Nephron (organoid): ENCODE data around the gene KIAA0319L.

Experiments
- H3K27ac Mint-ChIP-seq, 3 experiments: 2 replicates each; pipeline ENCODE4 v1.8.0; 2020; ENCODE audit warnings: mixed read lengths in 3 of 3, mild to moderate bottlenecking in 2 of 3, moderate library complexity in 1 of 3
- H3K27me3 Mint-ChIP-seq: 2 replicates; pipeline ENCODE4 v1.8.0; 2021; ENCODE audit warnings: low read depth, mild to moderate bottlenecking, moderate library complexity, mixed read lengths
- H3K36me3 Mint-ChIP-seq: 2 replicates; pipeline ENCODE4 v1.8.0; 2020; ENCODE audit warnings: low read depth, mixed read lengths
- H3K4me1 Mint-ChIP-seq: 2 replicates; pipeline ENCODE4 v1.8.0; 2020; ENCODE audit warnings: mixed read lengths
- H3K4me3 Mint-ChIP-seq, 3 experiments: 2 replicates each; pipeline ENCODE4 v1.8.0; 2020; ENCODE audit warnings: mild to moderate bottlenecking in 3 of 3, mixed read lengths in 3 of 3, moderate library complexity in 2 of 3
- H3K9me3 Mint-ChIP-seq: 2 replicates; pipeline ENCODE4 v1.8.0; 2020; ENCODE audit warnings: mixed read lengths
- TF ChIP-seq, protein P1 (sequence below), 3 experiments: fragments of 200-600 bp; sonication (generic); IDR thresholded peaks; one replicate each; pipeline ENCODE4 v1.5.0; 2021; ENCODE audit warnings: antibody characterized with exemption in 3 of 3; ENCODE audit not compliant: unreplicated experiment in 3 of 3

Gene KIAA0319L

DNA sequence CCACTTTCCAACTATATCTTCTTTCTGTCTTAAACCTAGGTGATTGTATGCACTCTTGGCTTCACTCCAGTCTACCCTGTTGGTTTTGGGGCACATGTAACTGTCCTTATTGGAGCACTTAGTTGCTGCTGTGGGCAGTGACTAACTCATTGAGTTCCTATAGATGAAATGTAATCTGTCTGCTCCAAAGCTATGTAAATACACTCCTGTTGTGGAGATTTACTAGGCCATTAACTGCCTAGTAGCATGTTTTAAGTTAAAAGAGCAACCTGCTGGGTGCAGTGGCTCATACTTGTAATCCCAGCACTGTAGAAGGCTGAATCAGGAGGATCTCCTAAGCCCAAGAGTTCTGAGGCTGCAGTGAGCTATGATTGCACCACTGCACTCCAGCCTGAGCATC, 151.1 kb downstream of the KIAA0319L start:
- Mint-ChIP-seq H3K36me3 (peaks cover 92% of the 10 kb centered on the region), H3K27ac (no peak overlapping the region), H3K9me3 (peaks cover 15% of the 10 kb centered on the region), H3K4me3 (no peak overlapping the region), H3K4me1 (no peaks in the 10 kb centered on the region), H3K27me3 (no peaks in the 10 kb centered on the region)
- TF ChIP-seq, protein P1, sequence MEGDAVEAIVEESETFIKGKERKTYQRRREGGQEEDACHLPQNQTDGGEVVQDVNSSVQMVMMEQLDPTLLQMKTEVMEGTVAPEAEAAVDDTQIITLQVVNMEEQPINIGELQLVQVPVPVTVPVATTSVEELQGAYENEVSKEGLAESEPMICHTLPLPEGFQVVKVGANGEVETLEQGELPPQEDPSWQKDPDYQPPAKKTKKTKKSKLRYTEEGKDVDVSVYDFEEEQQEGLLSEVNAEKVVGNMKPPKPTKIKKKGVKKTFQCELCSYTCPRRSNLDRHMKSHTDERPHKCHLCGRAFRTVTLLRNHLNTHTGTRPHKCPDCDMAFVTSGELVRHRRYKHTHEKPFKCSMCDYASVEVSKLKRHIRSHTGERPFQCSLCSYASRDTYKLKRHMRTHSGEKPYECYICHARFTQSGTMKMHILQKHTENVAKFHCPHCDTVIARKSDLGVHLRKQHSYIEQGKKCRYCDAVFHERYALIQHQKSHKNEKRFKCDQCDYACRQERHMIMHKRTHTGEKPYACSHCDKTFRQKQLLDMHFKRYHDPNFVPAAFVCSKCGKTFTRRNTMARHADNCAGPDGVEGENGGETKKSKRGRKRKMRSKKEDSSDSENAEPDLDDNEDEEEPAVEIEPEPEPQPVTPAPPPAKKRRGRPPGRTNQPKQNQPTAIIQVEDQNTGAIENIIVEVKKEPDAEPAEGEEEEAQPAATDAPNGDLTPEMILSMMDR (IDR thresholded peaks at IDR 0.05; ENCODE audit: unreplicated experiment in 3 of 3) = no peak

- Mint-ChIP-seq H3K9me3 (peaks cover 16% of the 10 kb centered on the region), H3K36me3 (peaks cover 89% of the 10 kb centered on the region), H3K4me3 (no peak overlapping the region), H3K27me3 (no peaks in the 10 kb centered on the region), H3K4me1 (no peaks in the 10 kb centered on the region), H3K27ac (no peak overlapping the region)
- TF ChIP-seq, protein P1 (IDR thresholded peaks at IDR 0.05; ENCODE audit: unreplicated experiment in 3 of 3) = no peak
Observed at GRCh38 chr1:35401049-35401448, 156.2 kb downstream of the KIAA0319L start.

- no peaks in the 10 kb centered on the region for H3K27me3 Mint-ChIP-seq
- no peak overlapping the region for H3K4me3 Mint-ChIP-seq
- TF ChIP-seq, protein P1 (IDR thresholded peaks at IDR 0.05; ENCODE audit: unreplicated experiment in 3 of 3) = no peak
- peaks cover 16% of the 10 kb centered on the region for H3K9me3 Mint-ChIP-seq
- no peaks in the 10 kb centered on the region for H3K4me1 Mint-ChIP-seq
- H3K36me3 Mint-ChIP-seq = peaks cover 88% of the 10 kb centered on the region
- no peak overlapping the region for H3K27ac Mint-ChIP-seq
Observed at GRCh38 chr1:35398739-35399138, 158.5 kb downstream of the KIAA0319L start.

DNA sequence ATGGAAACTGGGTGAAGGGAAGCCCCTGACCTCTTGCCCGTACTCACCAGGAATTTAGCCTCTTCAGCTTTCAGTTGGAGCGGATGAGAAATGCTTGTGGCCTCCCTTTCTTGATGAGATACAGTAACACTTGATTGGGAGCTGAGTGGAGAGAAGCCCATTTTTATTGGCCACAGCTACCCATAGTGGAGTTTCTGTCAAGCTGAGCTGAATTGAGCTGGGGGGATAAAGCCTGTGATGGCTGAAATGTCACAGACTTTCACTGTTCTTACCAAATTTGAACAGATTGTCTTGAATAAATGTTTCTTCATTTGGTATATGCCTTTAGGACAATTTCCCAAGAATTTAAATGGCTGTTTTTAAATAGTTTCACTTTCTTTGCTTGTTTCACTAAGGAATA, 162.8 kb downstream of the KIAA0319L start:
- H3K27me3 Mint-ChIP-seq = no peaks in the 10 kb centered on the region
- H3K27ac Mint-ChIP-seq = no peak overlapping the region
- no peaks in the 10 kb centered on the region for H3K4me1 Mint-ChIP-seq
- peaks cover 2% of the 10 kb centered on the region for H3K9me3 Mint-ChIP-seq
- peaks cover 70% of the 10 kb centered on the region for H3K36me3 Mint-ChIP-seq
- no peak overlapping the region for H3K4me3 Mint-ChIP-seq
- TF ChIP-seq, protein P1 (IDR thresholded peaks at IDR 0.05; ENCODE audit: unreplicated experiment in 3 of 3) = no peak

- Mint-ChIP-seq H3K4me1 (no peaks in the 10 kb centered on the region), H3K9me3 (no peaks in the 10 kb centered on the region), H3K27ac (peak overlapping the region in 2 of 3 experiments; percentile 33 to 84), H3K36me3 (peaks cover 65% of the 10 kb centered on the region), H3K27me3 (peaks cover 3% of the 10 kb centered on the region), H3K4me3 (no peak overlapping the region)
- TF ChIP-seq, protein P1 (IDR thresholded peaks at IDR 0.05; ENCODE audit: unreplicated experiment in 3 of 3) = no peak
Observed at GRCh38 chr1:35390600-35391494, 166.4 kb downstream of the KIAA0319L start.

DNA sequence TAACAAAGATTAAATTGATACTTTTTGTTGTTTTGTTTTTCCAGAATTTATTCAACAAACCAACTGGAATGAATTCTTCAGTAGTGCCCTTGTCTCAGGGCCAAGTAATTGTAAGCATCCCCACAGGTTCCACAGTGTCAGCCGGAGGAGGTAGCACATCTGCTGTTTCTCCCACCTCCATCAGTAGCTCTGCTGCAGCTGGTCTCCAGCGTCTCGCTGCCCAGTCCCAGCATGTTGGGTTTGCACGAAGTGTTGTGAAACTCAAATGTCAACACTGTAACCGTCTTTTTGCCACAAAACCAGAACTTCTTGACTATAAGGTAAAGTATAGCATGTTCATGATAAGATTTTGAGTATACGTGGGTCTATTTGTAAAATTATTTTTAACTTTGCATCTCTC, 170.2 kb downstream of the KIAA0319L start:
- peaks cover 3% of the 10 kb centered on the region for H3K27me3 Mint-ChIP-seq
- no peaks in the 10 kb centered on the region for H3K4me1 Mint-ChIP-seq
- H3K9me3 Mint-ChIP-seq = no peaks in the 10 kb centered on the region
- TF ChIP-seq, protein P1 (IDR thresholded peaks at IDR 0.05; ENCODE audit: unreplicated experiment in 3 of 3) = no peak
- peaks cover 53% of the 10 kb centered on the region for H3K36me3 Mint-ChIP-seq
- H3K27ac Mint-ChIP-seq = no peak overlapping the region
- H3K4me3 Mint-ChIP-seq = no peak overlapping the region
